ENCODE data around the gene LCT. TPM values are rescaled to one million over a fixed set of nuclear protein-coding genes. Genes with fewer than 3 reads are reported as not detected.

LCT gene
- total and polyA plus RNA-seq, 2 of the 4 experiments (the other 2 are of a cell fraction) = under 0.01 TPM; not detected in 1

DNA sequence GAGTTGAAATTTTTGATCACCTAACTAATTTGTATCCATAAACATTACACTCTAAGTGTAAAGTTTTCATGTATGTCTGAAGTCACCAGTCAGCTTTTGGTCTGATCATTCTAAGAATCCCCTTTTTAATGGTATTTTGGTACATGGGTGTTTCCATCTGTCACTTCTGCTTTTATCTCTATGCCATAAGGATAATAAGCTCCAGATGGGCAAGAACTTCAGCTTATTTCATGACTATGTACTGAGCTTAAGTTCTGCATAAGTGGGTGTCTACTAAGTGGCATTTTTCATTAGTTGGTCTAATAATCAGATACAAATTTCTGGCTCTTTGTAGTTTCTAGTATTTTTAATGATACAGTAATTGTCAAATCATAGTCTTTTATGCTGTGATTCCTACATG, 75.0 kb downstream of the LCT start:
- Histone ChIP-seq H4K91ac (ENCODE audit: insufficient read depth, low read depth, low read length) (no peak overlapping the region), H3K4me2 (ENCODE audit: low read depth, low read length) (no peak overlapping the region), H2AFZ (replicated peaks; ENCODE audit: low read length, poor library complexity) (no peak overlapping the region), H3K23ac (ENCODE audit: low read depth, low read length) (no peak overlapping the region), H3K36me3 (ENCODE audit: control insufficient read depth, insufficient read depth, low read length) (peaks cover 46% of the 10 kb centered on the region), H3K27me3 (ENCODE audit: control insufficient read depth, insufficient read depth, low read length) (no peaks in the 10 kb centered on the region), H2BK15ac (ENCODE audit: low read depth, low read length) (no peak overlapping the region), H3K4ac (ENCODE audit: low read depth, low read length) (no peak overlapping the region), H2AK9ac (replicated peaks; ENCODE audit: low read depth, low read length, poor library complexity) (no peak overlapping the region), H3K14ac (replicated peaks; ENCODE audit: low read depth, low read length) (no peak overlapping the region), H2BK5ac (ENCODE audit: low read depth, low read length, poor library complexity, severe bottlenecking) (no peak overlapping the region), H2BK120ac (ENCODE audit: low read depth, low read length) (no peak overlapping the region), H3K18ac (ENCODE audit: low read depth, low read length) (no peak overlapping the region), H4K5ac (ENCODE audit: low read depth, low read length) (no peak overlapping the region), H3K9me3 (ENCODE audit: control insufficient read depth, insufficient read depth, low read length) (no peaks in the 10 kb centered on the region; the same call in 1 of the 2 replicates), H2AK5ac (ENCODE audit: low read depth, low read length) (no peak overlapping the region), H3K56ac (ENCODE audit: extremely low read depth, insufficient read depth, low read length) (no peak overlapping the region), H3K27ac (ENCODE audit: insufficient read depth, low read length) (no peak overlapping the region), H3K4me1 (ENCODE audit: control insufficient read depth, insufficient read depth, low read length) (no peaks in the 10 kb centered on the region), H4K20me1 (ENCODE audit: insufficient read depth, low read length) (no peaks in the 10 kb centered on the region; the same call in 1 of the 2 replicates), H3K9me1 (ENCODE audit: insufficient read depth, low read length) (peaks cover 3% of the 10 kb centered on the region; the same call in 1 of the 2 replicates), H2BK20ac (ENCODE audit: low read depth, low read length) (no peak overlapping the region), H3K9ac (ENCODE audit: low read depth, low read length) (no peak overlapping the region), H4K8ac (ENCODE audit: low read depth in 2 of 2, low read length in 2 of 2) (no peak overlapping the region), H3K79me1 (ENCODE audit: low read depth in 1 of 2, low read length in 2 of 2) (peaks cover 17 to 21% of the 10 kb centered on the region in 2 experiments), H3K4me3 (ENCODE audit: insufficient read depth, low read depth, low read length) (no peak overlapping the region)
- no TSS peak for BruUV-seq (replicated peaks)
- ATAC-seq (ENCODE audit: low read depth) = no peak
- intact Hi-C loops (cut with micrococcal nuclease) (no loop called here), in situ Hi-C loops (cut with MboI; ENCODE audit: low sequenced_read_pairs) (no loop called here), dilution Hi-C loops (cut with HindIII; ENCODE audit: low sequenced_read_pairs, unreplicated experiment) (no loop called here)
- ChIA-PET CTCF (interaction anchor here (0.8 to 1.3 kb wide), 2 partner anchors 9 to 10 kb away, joined by 3 read pairs; no protein-coding TSS in a partner anchor), POLR2A (ENCODE audit: unreplicated experiment) (no interaction called here)
- TF ChIP-seq RCOR1 (IDR thresholded peaks at IDR 0.05; ENCODE audit: insufficient replicate concordance, low read length) (no peak), SMC3 (IDR thresholded peaks at IDR 0.05; ENCODE audit: low read depth, low read length) (no peak), USF2 (IDR thresholded peaks at IDR 0.05; ENCODE audit: low read depth, low read length) (no peak), BHLHE40 (IDR thresholded peaks at IDR 0.05; ENCODE audit: low read depth, low read length) (no peak), MAZ (IDR thresholded peaks at IDR 0.05; ENCODE audit: borderline replicate concordance, low read depth, low read length) (no peak), RFX5 (IDR thresholded peaks at IDR 0.05; ENCODE audit: low read depth, low read length) (no peak), CHD1 (IDR thresholded peaks at IDR 0.05; ENCODE audit: low read depth, low read length) (no peak), NFE2L2 (IDR thresholded peaks at IDR 0.05; ENCODE audit: low read depth, low read length) (no peak), CEBPB (IDR thresholded peaks at IDR 0.05; ENCODE audit: low read depth, low read length) (no peak), MXI1 (IDR thresholded peaks at IDR 0.05; ENCODE audit: borderline replicate concordance, low read depth, low read length) (no peak)
- TF ChIP-seq, protein P1, sequence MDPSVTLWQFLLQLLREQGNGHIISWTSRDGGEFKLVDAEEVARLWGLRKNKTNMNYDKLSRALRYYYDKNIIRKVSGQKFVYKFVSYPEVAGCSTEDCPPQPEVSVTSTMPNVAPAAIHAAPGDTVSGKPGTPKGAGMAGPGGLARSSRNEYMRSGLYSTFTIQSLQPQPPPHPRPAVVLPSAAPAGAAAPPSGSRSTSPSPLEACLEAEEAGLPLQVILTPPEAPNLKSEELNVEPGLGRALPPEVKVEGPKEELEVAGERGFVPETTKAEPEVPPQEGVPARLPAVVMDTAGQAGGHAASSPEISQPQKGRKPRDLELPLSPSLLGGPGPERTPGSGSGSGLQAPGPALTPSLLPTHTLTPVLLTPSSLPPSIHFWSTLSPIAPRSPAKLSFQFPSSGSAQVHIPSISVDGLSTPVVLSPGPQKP (IDR thresholded peaks at IDR 0.05; ENCODE audit: borderline replicate concordance, low read depth, low read length) = no peak
- TF ChIP-seq, protein P2, sequence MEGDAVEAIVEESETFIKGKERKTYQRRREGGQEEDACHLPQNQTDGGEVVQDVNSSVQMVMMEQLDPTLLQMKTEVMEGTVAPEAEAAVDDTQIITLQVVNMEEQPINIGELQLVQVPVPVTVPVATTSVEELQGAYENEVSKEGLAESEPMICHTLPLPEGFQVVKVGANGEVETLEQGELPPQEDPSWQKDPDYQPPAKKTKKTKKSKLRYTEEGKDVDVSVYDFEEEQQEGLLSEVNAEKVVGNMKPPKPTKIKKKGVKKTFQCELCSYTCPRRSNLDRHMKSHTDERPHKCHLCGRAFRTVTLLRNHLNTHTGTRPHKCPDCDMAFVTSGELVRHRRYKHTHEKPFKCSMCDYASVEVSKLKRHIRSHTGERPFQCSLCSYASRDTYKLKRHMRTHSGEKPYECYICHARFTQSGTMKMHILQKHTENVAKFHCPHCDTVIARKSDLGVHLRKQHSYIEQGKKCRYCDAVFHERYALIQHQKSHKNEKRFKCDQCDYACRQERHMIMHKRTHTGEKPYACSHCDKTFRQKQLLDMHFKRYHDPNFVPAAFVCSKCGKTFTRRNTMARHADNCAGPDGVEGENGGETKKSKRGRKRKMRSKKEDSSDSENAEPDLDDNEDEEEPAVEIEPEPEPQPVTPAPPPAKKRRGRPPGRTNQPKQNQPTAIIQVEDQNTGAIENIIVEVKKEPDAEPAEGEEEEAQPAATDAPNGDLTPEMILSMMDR (conservative IDR thresholded peaks at IDR 0.05; ENCODE audit: low read depth, low read length) = no peak
- DNase-seq = no peak

Data from IMR-90 (cell line).